Measurements from ENCODE around the gene NGEF.

The NGEF gene

GRCh38 chr2:232959139-232959538 lies 53.9 kb downstream of the NGEF start:
- DNase-seq: no peak

GRCh38 chr2:232957657-232958090 lies 55.4 kb downstream of the NGEF start:
- no peak for DNase-seq

- DNase-seq: no peak
Observed at GRCh38 chr2:232955856-232956255, 57.2 kb downstream of the NGEF start.

GRCh38 chr2:232954691-232955090 lies 58.4 kb downstream of the NGEF start:
- no peak for DNase-seq

GRCh38 chr2:232951891-232952290 lies 61.2 kb downstream of the NGEF start:
- no peak for DNase-seq

GRCh38 chr2:232951181-232951580 lies 61.9 kb downstream of the NGEF start:
- no peak for DNase-seq

- DNase-seq: no peak
Observed at GRCh38 chr2:232950751-232951150, 62.3 kb downstream of the NGEF start.

GRCh38 chr2:232949016-232949415 lies 64.0 kb downstream of the NGEF start:
- no peak for DNase-seq

GRCh38 chr2:232942831-232943230 lies 70.2 kb downstream of the NGEF start:
- DNase-seq: no peak

- DNase-seq: no peak
Observed at GRCh38 chr2:232941912-232942594, 71.0 kb downstream of the NGEF start.

GRCh38 chr2:232941400-232941799 lies 71.7 kb downstream of the NGEF start:
- DNase-seq: no peak

GRCh38 chr2:232940724-232941123 lies 72.3 kb downstream of the NGEF start:
- DNase-seq: no peak

GRCh38 chr2:232937278-232937906 lies 75.7 kb downstream of the NGEF start:
- no peak for DNase-seq

GRCh38 chr2:232931636-232932035 lies 81.4 kb downstream of the NGEF start:
- DNase-seq: no peak

GRCh38 chr2:232930059-232930400 lies 83.0 kb downstream of the NGEF start:
- DNase-seq: no peak

- no peak for DNase-seq
Observed at GRCh38 chr2:232929303-232930058, 83.6 kb downstream of the NGEF start.

- DNase-seq: no peak
Observed at GRCh38 chr2:232928551-232929302, 84.3 kb downstream of the NGEF start.

- DNase-seq: peak; percentile 4
Observed at GRCh38 chr2:232927793-232928550, 85.1 kb downstream of the NGEF start.

GRCh38 chr2:232927032-232927792 lies 85.8 kb downstream of the NGEF start:
- DNase-seq: no peak

- no peak for DNase-seq
Observed at GRCh38 chr2:232926431-232926939, 86.6 kb downstream of the NGEF start.

GRCh38 chr2:232925821-232926156 lies 87.3 kb downstream of the NGEF start:
- no peak for DNase-seq

Measured in CD4-positive, alpha-beta T cell treated with Interleukin-17A for 4 hours (primary cell).